Posterior cingulate gyrus (tissue), 11 donors: ENCODE data around the gene MYO5A.
A peak's percentile ranks its signal among the peaks of the same experiment; 100 is the strongest.
"Not testable (repeated sequence)": the region's sequence is repeated elsewhere in the genome, so short reads cannot be mapped to it uniquely, and the experiment has no call there.

Experiments
- DNase-seq, 10 donors: peaks; one replicate each; pipeline versions ENCODE4 v3.0.0 to v3.0.0-alpha.2; 2020 to 2021; ENCODE audit warnings: mixed read lengths in 3 of 10
- intact Hi-C: fragments of 100-400 bp; cut with DNase I; formaldehyde crosslinking; loops from one replicate; pipeline ENCODE4 v1.15.1; 2023

MYO5A gene

GRCh38 chr15:52480990-52481389 lies 47.7 kb downstream of the MYO5A start:
- no peak for DNase-seq
- intact Hi-C loops: no loop called here

GRCh38 chr15:52466716-52467115 lies 62.0 kb downstream of the MYO5A start:
- intact Hi-C loops: no loop called here
- DNase-seq: no peak

GRCh38 chr15:52466134-52466701 lies 62.5 kb downstream of the MYO5A start:
- intact Hi-C loops: no loop called here
- peak in 2 of 10 donors; percentile 19 to 87 for DNase-seq

GRCh38 chr15:52464478-52464877 lies 64.2 kb downstream of the MYO5A start:
- no peak for DNase-seq
- intact Hi-C loops: no loop called here

GRCh38 chr15:52464040-52464439 lies 64.6 kb downstream of the MYO5A start:
- DNase-seq: no peak
- intact Hi-C loops: no loop called here

- no peak for DNase-seq
- intact Hi-C loops: no loop called here
These were observed 65.0 kb downstream of the MYO5A start for GRCh38 chr15:52463638-52464037.

GRCh38 chr15:52462806-52463360 lies 65.8 kb downstream of the MYO5A start:
- intact Hi-C loops: no loop called here
- DNase-seq: no peak

GRCh38 chr15:52459701-52460100 lies 69.0 kb downstream of the MYO5A start:
- intact Hi-C loops: not testable (repeated sequence)

GRCh38 chr15:52459265-52459664 lies 69.4 kb downstream of the MYO5A start:
- intact Hi-C loops, DNase-seq: not testable (repeated sequence)

More at GRCh38 chr15:52459701-52460100, 69.0 kb downstream of the MYO5A start:
- DNase-seq: not testable (repeated sequence)

GRCh38 chr15:52448011-52448890 lies 80.4 kb downstream of the MYO5A start:
- intact Hi-C loops: no loop called here

GRCh38 chr15:52445954-52446353 lies 82.7 kb downstream of the MYO5A start:
- no peak for DNase-seq
- intact Hi-C loops: no loop called here

More at GRCh38 chr15:52448011-52448890, 80.4 kb downstream of the MYO5A start:
- no peak for DNase-seq

GRCh38 chr15:52445553-52445952 lies 83.1 kb downstream of the MYO5A start:
- DNase-seq: no peak
- intact Hi-C loops: no loop called here

GRCh38 chr15:52443205-52443604 lies 85.5 kb downstream of the MYO5A start:
- DNase-seq, intact Hi-C loops: not testable (repeated sequence)

- no peak for DNase-seq
These were observed 86.8 kb downstream of the MYO5A start for GRCh38 chr15:52441841-52442240.

GRCh38 chr15:52440946-52441345 lies 87.7 kb downstream of the MYO5A start:
- intact Hi-C loops: no loop called here
- DNase-seq: no peak

More at GRCh38 chr15:52441841-52442240, 86.8 kb downstream of the MYO5A start:
- intact Hi-C loops: no loop called here

- intact Hi-C loops: no loop called here
These were observed 88.3 kb downstream of the MYO5A start for GRCh38 chr15:52440414-52440813.

GRCh38 chr15:52439470-52439869 lies 89.2 kb downstream of the MYO5A start:
- intact Hi-C loops: no loop called here
- no peak for DNase-seq

More at GRCh38 chr15:52440414-52440813, 88.3 kb downstream of the MYO5A start:
- DNase-seq: no peak

GRCh38 chr15:52439042-52439441 lies 89.6 kb downstream of the MYO5A start:
- intact Hi-C loops, DNase-seq: not testable (repeated sequence)

- DNase-seq: peak in 1 of 10 donors; percentile 22
- intact Hi-C loops: no loop called here
These were observed 90.6 kb downstream of the MYO5A start for GRCh38 chr15:52438047-52438446.

GRCh38 chr15:52437646-52438045 lies 91.0 kb downstream of the MYO5A start:
- no peak for DNase-seq
- intact Hi-C loops: no loop called here

GRCh38 chr15:52436981-52437380 lies 91.7 kb downstream of the MYO5A start:
- intact Hi-C loops: no loop called here
- DNase-seq: no peak
